Peyer's patch (tissue), 4 donors: ENCODE data around the gene MAPK6.

Source experiments
- CTCF ChIP-seq, 6 experiments: fragments of 450-650 bp in 4 of 6; fragments of 200-600 bp in 2 of 6; sonication (generic) in 1 of 6; IDR thresholded peaks; one replicate each; pipeline ENCODE4 v1.5.1; 2017 to 2019; ENCODE audit warnings: antibody characterized with exemption in 6 of 6, mild to moderate bottlenecking in 3 of 6, moderate library complexity in 1 of 6
- POLR2A ChIP-seq, 2 donors: fragments of 450-650 bp; IDR thresholded peaks; one replicate each; pipeline ENCODE4 v1.5.1; 2017; ENCODE audit warnings: antibody characterized with exemption in 2 of 2, mild to moderate bottlenecking in 2 of 2, moderate library complexity in 2 of 2

- TF ChIP-seq CTCF (IDR thresholded peaks at IDR 0.05) (no peak), POLR2A (IDR thresholded peaks at IDR 0.05) (no peak)
Observed at GRCh38 chr15:52018244-52018643, 775 bp upstream of the MAPK6 start.
